K562 (cell line): ENCODE measurements around the gene ZFAND5. TPM values are rescaled to one million over a fixed set of nuclear protein-coding genes. Genes with fewer than 3 reads are reported as not detected.

ENCODE experiments used
- BHLHE40 ChIP-seq: IDR thresholded peaks from 2 replicates; pipeline ENCODE4 v1.6.1; 2011; ENCODE audit warnings: low read length, improper control_type of control experiment
- C11orf30 ChIP-seq: fragments of 450-650 bp; IDR thresholded peaks from 2 replicates; pipeline ENCODE4 v1.6.1; 2016; ENCODE audit warnings: low read depth, mild to moderate bottlenecking
- CXXC5 ChIP-seq: fragments of 250-450 bp; sonication (Bioruptor Pico); IDR thresholded peaks from 2 replicates; pipeline ENCODE4 v1.8.0; 2022; ENCODE audit warnings: inconsistent platforms, mild to moderate bottlenecking, moderate library complexity
- EGR1 ChIP-seq: fragments of 450-650 bp; conservative IDR thresholded peaks from 2 replicates; pipeline ENCODE4 v1.6.1; 2017; ENCODE audit warnings: mild to moderate bottlenecking
- FIP1L1 ChIP-seq: fragments of 200-400 bp; formaldehyde crosslinking; IDR thresholded peaks from 2 replicates; pipeline ENCODE4 v1.6.1; 2018; ENCODE audit warnings: mild to moderate bottlenecking, low read depth, low read length; ENCODE audit not compliant: poor library complexity, severe bottlenecking
- FOXM1 ChIP-seq, 2 experiments: fragments of 450-650 bp in 1 of 2; sonication (generic) in 1 of 2; formaldehyde crosslinking in 1 of 2; IDR thresholded peaks; 2 replicates each; pipeline versions ENCODE4 v1.6.1 to v1.9.0; 2017 to 2022; ENCODE audit warnings: low read depth in 2 of 2, mild to moderate bottlenecking in 2 of 2, missing genetic modification reagents in 1 of 2, moderate library complexity in 1 of 2
- KDM5B ChIP-seq: fragments of 200-600 bp; sonication (generic); IDR thresholded peaks from 2 replicates; pipeline ENCODE4 v1.6.1; 2012; ENCODE audit warnings: low read depth, mild to moderate bottlenecking, moderate library complexity, low read length, control low read depth, inconsistent platforms; ENCODE audit not compliant: insufficient replicate concordance
- L3MBTL2 ChIP-seq: fragments of 450-650 bp; IDR thresholded peaks from 2 replicates; pipeline ENCODE4 v1.6.1; 2016; ENCODE audit warnings: mild to moderate bottlenecking, moderate library complexity
- PCBP2 ChIP-seq: fragments of 200-400 bp; formaldehyde crosslinking; IDR thresholded peaks from 2 replicates; pipeline ENCODE4 v1.6.1; 2018; ENCODE audit warnings: low read length, low read depth, mild to moderate bottlenecking, moderate library complexity; ENCODE audit not compliant: poor library complexity, severe bottlenecking
- RB1 ChIP-seq: fragments of 450-650 bp; IDR thresholded peaks from 2 replicates; pipeline ENCODE4 v1.6.1; 2017; ENCODE audit warnings: low read depth, mild to moderate bottlenecking
- RBFOX2 ChIP-seq: fragments of 200-400 bp; formaldehyde crosslinking; IDR thresholded peaks from 2 replicates; pipeline ENCODE4 v1.6.1; 2017; ENCODE audit warnings: low read depth, mild to moderate bottlenecking, low read length, moderate library complexity
- SIN3A ChIP-seq, 2 experiments: fragments of 150-350 bp in 1 of 2; IDR thresholded peaks; 2 replicates each; pipeline ENCODE4 v1.6.1; 2011 to 2016; ENCODE audit warnings: borderline replicate concordance in 2 of 2, low read depth in 2 of 2, low read length in 2 of 2, mild to moderate bottlenecking in 2 of 2, moderate library complexity in 2 of 2; ENCODE audit not compliant: control insufficient read depth in 1 of 2
- SMARCB1 ChIP-seq: IDR thresholded peaks from 2 replicates; pipeline ENCODE4 v1.6.1; 2011; ENCODE audit warnings: improper control_type of control experiment, low read depth; ENCODE audit not compliant: insufficient read length
- SUPT5H ChIP-seq: fragments of 450-650 bp; IDR thresholded peaks from 2 replicates; pipeline ENCODE4 v1.6.1; 2016
- TAF1 ChIP-seq: IDR thresholded peaks from 2 replicates; pipeline ENCODE4 v1.6.1; 2011; ENCODE audit warnings: mild to moderate bottlenecking, low read length, moderate library complexity; ENCODE audit not compliant: insufficient read depth, control insufficient read depth, severe bottlenecking; ENCODE audit errors: extremely low read depth
- YY1 ChIP-seq, 3 experiments: IDR thresholded peaks; 2 replicates each; pipeline ENCODE4 v1.6.1; 2011; ENCODE audit warnings: low read length in 2 of 3, mild to moderate bottlenecking in 2 of 3, moderate library complexity in 2 of 3, borderline replicate concordance in 1 of 3, control low read depth in 1 of 3, low read depth in 1 of 3; ENCODE audit not compliant: insufficient read depth in 3 of 3, insufficient replicate concordance in 2 of 3, control insufficient read depth in 1 of 3, insufficient read length in 1 of 3; ENCODE audit errors: extremely low read depth in 1 of 3
- ZFP36 ChIP-seq: fragments of 150-350 bp; IDR thresholded peaks from 2 replicates; pipeline ENCODE4 v1.6.1; 2018; ENCODE audit warnings: low read length, low read depth; ENCODE audit not compliant: partially characterized antibody
- ZFX ChIP-seq: sonication (generic); formaldehyde crosslinking; IDR thresholded peaks from 2 replicates; pipeline ENCODE4 v1.8.0; 2022; ENCODE audit warnings: mild to moderate bottlenecking, missing genetic modification reagents, moderate library complexity
- polyA plus RNA-seq, 8 experiments: library from polyadenylated mRNA; depleted of rRNA in 4 of 8; stranded (reverse) in 5 of 8; unstranded in 3 of 8; fragments of >200 nt; fragmentation: Nextera tagmentation in 2 of 8; fragmentation: Illumina TruSeq in 1 of 8; extraction: Ambion mirVana in 2 of 8; extraction: Trizol in 1 of 8; gene quantifications; 2 replicates each; pipeline versions ENCODE4 v1.2.1 to v1.2.3, GENCODE V29; 2011 to 2014; ENCODE audit warnings: inconsistent platforms in 1 of 8, missing spikeins in 1 of 8
- total RNA-seq, 7 experiments: library from RNA; depleted of rRNA in 6 of 7; stranded (reverse); fragments of >200 nt in 6 of 7; fragmentation: Illumina TruSeq in 2 of 7; extraction: Trizol in 2 of 7; gene quantifications; 2 replicates each; pipeline versions ENCODE4 v1.2.1 to v1.2.3, GENCODE V29; 2011 to 2021; ENCODE audit warnings: low replicate concordance in 1 of 7
- TF ChIP-seq, protein P1 (sequence below), 3 experiments: IDR thresholded peaks in 2 of 3; conservative IDR thresholded peaks in 1 of 3; 2 replicates each; pipeline ENCODE4 v1.5.1; 2011 to 2012; ENCODE audit warnings: low read length in 3 of 3, mild to moderate bottlenecking in 3 of 3, control low read depth in 2 of 3, improper control_type of control experiment in 1 of 3, inconsistent platforms in 1 of 3, low read depth in 1 of 3, mixed read lengths in 1 of 3, moderate library complexity in 1 of 3; ENCODE audit not compliant: insufficient read depth in 2 of 3

ZFAND5 gene
- total and polyA plus RNA-seq, 9 of the 15 experiments (the other 6 are each of a cell fraction or from before 2014, with no cell fraction given), result 12.7 to 64.2 (median 34.5) TPM

DNA sequence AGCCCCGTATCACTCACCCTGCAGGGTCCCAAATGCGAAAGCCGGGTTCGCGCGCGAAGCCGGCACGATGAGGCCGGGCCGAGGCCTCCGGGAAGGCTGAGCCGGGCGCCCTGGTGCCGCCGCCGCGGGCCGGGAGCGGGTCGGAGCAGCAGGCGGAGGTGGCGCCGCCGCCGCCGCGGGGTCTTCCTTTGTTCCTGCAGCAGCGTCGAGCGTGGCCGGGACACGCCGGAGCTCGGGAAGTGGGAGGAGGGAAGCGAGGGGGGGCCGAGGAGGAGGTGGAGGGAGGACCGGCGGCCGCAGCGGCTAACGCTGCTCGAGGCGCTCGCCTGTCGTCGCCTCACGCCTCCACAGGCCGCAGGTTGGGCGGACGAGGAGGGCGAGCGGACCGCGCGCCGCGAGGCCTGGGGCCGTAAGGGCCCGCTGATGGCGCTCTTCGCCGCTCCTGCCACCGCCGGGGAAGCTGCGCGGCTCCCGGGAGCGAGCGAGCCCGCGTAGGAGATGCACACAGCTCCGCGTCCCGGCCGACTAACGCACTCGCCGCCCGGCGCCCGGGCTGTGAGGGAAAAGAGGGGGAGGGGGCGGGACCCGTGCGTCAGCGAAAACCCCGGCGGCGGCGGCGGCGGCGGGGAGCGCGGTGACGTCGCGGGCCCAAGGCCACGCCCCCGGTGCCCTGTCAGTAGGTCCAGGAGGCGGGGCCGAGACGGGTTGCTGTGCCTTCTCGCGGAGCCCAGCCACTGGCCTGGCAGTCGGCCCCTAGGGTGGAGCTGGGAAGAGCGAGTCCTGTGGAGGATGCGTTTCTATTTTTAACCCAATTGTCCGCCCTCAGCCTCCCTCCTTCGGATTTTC lies at the start of gene ZFAND5 (continued):
- TF ChIP-seq ZFX (CRISPR knock-in tag) (peak; percentile 89), L3MBTL2 (peak; percentile 31), PCBP2 (peak; percentile 50), SUPT5H (peak; percentile 93), TAF1 (peak; percentile 97), SIN3A (IDR thresholded peaks at IDR 0.05; ENCODE audit: borderline replicate concordance in 2 of 2, control insufficient read depth in 1 of 2, low read depth in 2 of 2, low read length in 2 of 2) (0 out of 4 replicates have a peak, but pooled peaks of 1 of the 2 experiments have one; percentile 44), CXXC5 (CRISPR knock-in tag) (peak; percentile 91), BHLHE40 (0 out of 2 replicates have a peak, but pooled peaks have one; percentile 5), ZFP36 (no peak), RB1 (0 out of 2 replicates have a peak, but pooled peaks have one; percentile 56), YY1 (IDR thresholded peaks at IDR 0.05; ENCODE audit: borderline replicate concordance in 1 of 3, control insufficient read depth in 1 of 3, extremely low read depth in 1 of 3, insufficient read depth in 3 of 3, insufficient read length in 1 of 3, insufficient replicate concordance in 2 of 3, low read depth in 1 of 3, low read length in 2 of 3) (peak in 1 of 3 experiments; percentile 7), FIP1L1 (peak; percentile 90), FOXM1 (IDR thresholded peaks at IDR 0.05; ENCODE audit: low read depth) (no peak), FOXM1 (CRISPR knock-in tag; IDR thresholded peaks at IDR 0.05; ENCODE audit: low read depth) (peak; percentile 62; the same call in 1 of the 2 replicates), RBFOX2 (peak; percentile 95), C11orf30 (peak; percentile 82), SMARCB1 (no peak), EGR1 (peak; percentile 64), KDM5B (peak; percentile 96)
- TF ChIP-seq, protein P1, sequence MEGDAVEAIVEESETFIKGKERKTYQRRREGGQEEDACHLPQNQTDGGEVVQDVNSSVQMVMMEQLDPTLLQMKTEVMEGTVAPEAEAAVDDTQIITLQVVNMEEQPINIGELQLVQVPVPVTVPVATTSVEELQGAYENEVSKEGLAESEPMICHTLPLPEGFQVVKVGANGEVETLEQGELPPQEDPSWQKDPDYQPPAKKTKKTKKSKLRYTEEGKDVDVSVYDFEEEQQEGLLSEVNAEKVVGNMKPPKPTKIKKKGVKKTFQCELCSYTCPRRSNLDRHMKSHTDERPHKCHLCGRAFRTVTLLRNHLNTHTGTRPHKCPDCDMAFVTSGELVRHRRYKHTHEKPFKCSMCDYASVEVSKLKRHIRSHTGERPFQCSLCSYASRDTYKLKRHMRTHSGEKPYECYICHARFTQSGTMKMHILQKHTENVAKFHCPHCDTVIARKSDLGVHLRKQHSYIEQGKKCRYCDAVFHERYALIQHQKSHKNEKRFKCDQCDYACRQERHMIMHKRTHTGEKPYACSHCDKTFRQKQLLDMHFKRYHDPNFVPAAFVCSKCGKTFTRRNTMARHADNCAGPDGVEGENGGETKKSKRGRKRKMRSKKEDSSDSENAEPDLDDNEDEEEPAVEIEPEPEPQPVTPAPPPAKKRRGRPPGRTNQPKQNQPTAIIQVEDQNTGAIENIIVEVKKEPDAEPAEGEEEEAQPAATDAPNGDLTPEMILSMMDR (IDR thresholded peaks at IDR 0.05 in 2 of 3, conservative IDR thresholded peaks at IDR 0.05 in 1 of 3; ENCODE audit: insufficient read depth in 2 of 3, low read depth in 1 of 3, low read length in 3 of 3), result peak in 1 of 3 experiments; percentile 21; a peak in 1 of 6 replicates
